ENCODE data around the gene PRIMA1.

PRIMA1 gene

GRCh38 chr14:93778453-93778852 is 9.8 kb downstream of the PRIMA1 start:
- Histone ChIP-seq H3K36me3 (replicated peaks) (no peaks in the 10 kb centered on the region), H3K27ac (no peak overlapping the region), H3K4me3 (ENCODE audit: low read depth, low read length) (no peak overlapping the region), H3K27me3 (replicated peaks) (no peaks in the 10 kb centered on the region)
- no peak for TF ChIP-seq CTCF (IDR thresholded peaks at IDR 0.05; ENCODE audit: low read depth, low read length, missing control alignments)
- in situ Hi-C loops (cut with HindIII; ENCODE audit: low pct_ligation_motif_present, low sequenced_read_pairs): no loop called here
- DNase-seq: no peak

GRCh38 chr14:93775744-93776143 is 12.5 kb downstream of the PRIMA1 start:
- Histone ChIP-seq H3K4me3 (ENCODE audit: low read depth, low read length) (no peak overlapping the region), H3K27me3 (replicated peaks) (no peaks in the 10 kb centered on the region), H3K27ac (no peak overlapping the region), H3K36me3 (replicated peaks) (no peaks in the 10 kb centered on the region)
- DNase-seq: no peak
- TF ChIP-seq CTCF (IDR thresholded peaks at IDR 0.05; ENCODE audit: low read depth, low read length, missing control alignments): no peak
- in situ Hi-C loops (cut with HindIII; ENCODE audit: low pct_ligation_motif_present, low sequenced_read_pairs): no loop called here

GRCh38 chr14:93775158-93775557 is 13.1 kb downstream of the PRIMA1 start:
- in situ Hi-C loops (cut with HindIII; ENCODE audit: low pct_ligation_motif_present, low sequenced_read_pairs): no loop called here
- Histone ChIP-seq H3K36me3 (replicated peaks) (no peaks in the 10 kb centered on the region), H3K27ac (no peak overlapping the region), H3K27me3 (replicated peaks) (no peaks in the 10 kb centered on the region), H3K4me3 (ENCODE audit: low read depth, low read length) (no peak overlapping the region)
- no peak for TF ChIP-seq CTCF (IDR thresholded peaks at IDR 0.05; ENCODE audit: low read depth, low read length, missing control alignments)
- no peak for DNase-seq

GRCh38 chr14:93772263-93772662 is 16.0 kb downstream of the PRIMA1 start:
- no peaks in the 10 kb centered on the region for H3K27me3 ChIP-seq (replicated peaks)
- no peaks in the 10 kb centered on the region for H3K36me3 ChIP-seq (replicated peaks)
- H3K27ac ChIP-seq: no peak overlapping the region
- TF ChIP-seq CTCF (IDR thresholded peaks at IDR 0.05; ENCODE audit: low read depth, low read length, missing control alignments): no peak
- in situ Hi-C loops (cut with HindIII; ENCODE audit: low pct_ligation_motif_present, low sequenced_read_pairs): no loop called here
- DNase-seq: no peak
- no peak overlapping the region for H3K4me3 ChIP-seq (ENCODE audit: low read depth, low read length)

GRCh38 chr14:93765970-93766369 is 22.3 kb downstream of the PRIMA1 start:
- in situ Hi-C loops (cut with HindIII; ENCODE audit: low pct_ligation_motif_present, low sequenced_read_pairs): no loop called here
- H3K4me3 ChIP-seq (ENCODE audit: low read depth, low read length): no peak overlapping the region

More at GRCh38 chr14:93765970-93766369, 22.3 kb downstream of the PRIMA1 start:
- DNase-seq: no peak
- H3K36me3 ChIP-seq (replicated peaks): no peaks in the 10 kb centered on the region
- H3K27ac ChIP-seq: no peak overlapping the region
- H3K27me3 ChIP-seq (replicated peaks): no peaks in the 10 kb centered on the region
- no peak for TF ChIP-seq CTCF (IDR thresholded peaks at IDR 0.05; ENCODE audit: low read depth, low read length, missing control alignments)
